Activated B cell treated with CpG ODN at 0.5 μM for 24 hours (primary cell): ENCODE data around the gene DPH3. TPM values are rescaled to one million over a fixed set of nuclear protein-coding genes. Genes with fewer than 3 reads are reported as not detected.

Source experiments
- ATAC-seq: fragments of 200-7000 bp; cut with Tn5 transposase; one replicate; pipeline ENCODE4 v1.10.0; 2021; ENCODE audit warnings: low read depth, mild to moderate bottlenecking, moderate library complexity
- CTCF ChIA-PET: fragments of 350-600 bp; sonication (Branson Sonifier 250); formaldehyde crosslinking; loops from one replicate; lab custom pipeline; 2021; ENCODE audit warnings: antibody characterized with exemption; lab: Charles Lee
- POLR2A ChIA-PET: fragments of 350-600 bp; sonication (Branson Sonifier 250); formaldehyde crosslinking; loops from one replicate; lab custom pipeline; 2021; ENCODE audit warnings: antibody characterized with exemption; lab: Charles Lee
- DNase-seq: peaks from one replicate; pipeline ENCODE4 v3.0.0; 2022
- H3K27ac Mint-ChIP-seq: one replicate; pipeline ENCODE4 v1.8.0; 2020; ENCODE audit warnings: mixed read lengths
- H3K27me3 Mint-ChIP-seq: one replicate; pipeline ENCODE4 v1.8.0; 2021; ENCODE audit warnings: mixed read lengths
- H3K36me3 Mint-ChIP-seq: one replicate; pipeline ENCODE4 v1.8.0; 2021; ENCODE audit warnings: low read depth, mixed read lengths
- H3K4me1 Mint-ChIP-seq: one replicate; pipeline ENCODE4 v1.8.0; 2021; ENCODE audit warnings: mixed read lengths
- H3K4me3 Mint-ChIP-seq: one replicate; pipeline ENCODE4 v1.8.0; 2020; ENCODE audit warnings: mild to moderate bottlenecking, mixed read lengths
- H3K9me3 Mint-ChIP-seq: one replicate; pipeline ENCODE4 v1.8.0; 2020; ENCODE audit warnings: mixed read lengths
- CTCF ChIP-seq: fragments of 200-600 bp; IDR thresholded peaks from one replicate; pipeline ENCODE4 v1.8.0; 2022; ENCODE audit warnings: antibody characterized with exemption, mild to moderate bottlenecking
- intact Hi-C: fragments of 100-400 bp; cut with micrococcal nuclease; formaldehyde crosslinking; loops from one replicate; pipeline ENCODE4 v1.15.1; 2024
- total RNA-seq: library from RNA; stranded (reverse); gene quantifications from 2 replicates; pipeline ENCODE4 v1.2.3, GENCODE V29; 2022

The DPH3 gene
- total RNA-seq, 1 donor from 2014 or later = 13.4 TPM

DNA sequence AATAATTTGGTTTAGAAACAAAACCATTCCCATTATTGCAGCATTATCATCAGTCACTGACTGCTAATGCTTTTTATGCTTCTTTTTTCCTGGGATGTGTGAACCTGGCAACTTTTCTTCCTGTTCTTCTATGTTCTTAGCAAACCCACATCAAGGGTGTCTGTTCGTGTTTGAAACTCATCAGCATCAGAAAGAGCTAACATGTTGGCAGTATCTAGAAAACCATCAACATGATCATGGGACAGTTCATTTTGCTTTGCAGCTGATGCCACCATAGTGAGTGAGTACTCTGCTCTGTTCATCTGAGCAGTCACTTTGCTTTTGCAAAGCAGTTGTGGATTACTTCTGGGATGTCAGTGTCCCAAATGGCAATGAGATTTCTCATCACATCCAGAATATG is 5.9 kb downstream of the DPH3 start:
- H3K36me3 Mint-ChIP-seq = peaks cover 25% of the 10 kb centered on the region
- no peak for TF ChIP-seq CTCF
- peaks cover under 1% of the 10 kb centered on the region for H3K4me1 Mint-ChIP-seq
- intact Hi-C loops = no loop called here
- no peak overlapping the region for H3K27ac Mint-ChIP-seq
- H3K4me3 Mint-ChIP-seq = no peak overlapping the region
- no peak for DNase-seq
- POLR2A ChIA-PET = no interaction called here
- CTCF ChIA-PET = interaction anchor here (1.7 kb wide), 1 partner anchor 11 kb away, joined by 5 read pairs; no protein-coding TSS in a partner anchor
- H3K9me3 Mint-ChIP-seq = no peaks in the 10 kb centered on the region
- ATAC-seq = no peak
- peaks cover 4% of the 10 kb centered on the region for H3K27me3 Mint-ChIP-seq

GRCh38 chr3:16258177-16258576 is 6.6 kb downstream of the DPH3 start:
- POLR2A ChIA-PET = interaction anchor here (0.5 kb wide), 1 partner anchor 283 kb away, joined by 3 read pairs; no protein-coding TSS in a partner anchor
- H3K27me3 Mint-ChIP-seq = peaks cover 4% of the 10 kb centered on the region
- CTCF ChIA-PET = interaction anchor here (1.7 kb wide), 1 partner anchor 11 kb away, joined by 5 read pairs; no protein-coding TSS in a partner anchor

GRCh38 chr3:16257309-16257708 is 7.4 kb downstream of the DPH3 start:
- peaks cover 25% of the 10 kb centered on the region for H3K36me3 Mint-ChIP-seq
- TF ChIP-seq CTCF = no peak

More at GRCh38 chr3:16258177-16258576, 6.6 kb downstream of the DPH3 start:
- ATAC-seq (no peak), DNase-seq (no peak)
- intact Hi-C loops = no loop called here
- Mint-ChIP-seq H3K4me1 (peaks cover under 1% of the 10 kb centered on the region), H3K27ac (no peak overlapping the region), H3K36me3 (peaks cover 25% of the 10 kb centered on the region), H3K9me3 (no peaks in the 10 kb centered on the region), H3K4me3 (no peak overlapping the region)
- TF ChIP-seq CTCF = no peak

DNA sequence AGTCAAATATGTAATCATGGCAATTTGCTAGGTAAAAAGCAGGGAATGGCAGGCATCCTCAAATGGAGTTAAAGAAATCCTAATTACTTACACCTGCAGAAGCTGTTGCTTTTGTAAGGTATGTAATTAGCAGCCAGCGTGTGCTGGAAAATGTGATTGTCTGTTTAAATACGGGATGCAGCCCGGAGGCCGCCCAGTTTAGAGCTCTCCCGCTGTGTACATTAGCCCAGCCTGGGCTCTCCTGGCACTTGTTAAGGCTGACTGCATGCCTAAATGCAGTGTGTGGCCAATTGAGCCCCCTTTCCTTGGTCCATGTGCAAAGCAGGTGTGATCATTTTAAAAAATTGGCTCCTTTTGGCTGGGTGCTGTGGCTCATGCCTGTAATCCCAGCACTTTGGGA is 9.0 kb downstream of the DPH3 start:
- ChIA-PET CTCF (no interaction called here), POLR2A (no interaction called here)
- Mint-ChIP-seq H3K4me3 (no peak overlapping the region), H3K27me3 (peaks cover 6% of the 10 kb centered on the region), H3K36me3 (peaks cover 20% of the 10 kb centered on the region), H3K4me1 (peaks cover 13% of the 10 kb centered on the region), H3K9me3 (no peaks in the 10 kb centered on the region), H3K27ac (no peak overlapping the region)
- intact Hi-C loops = no loop called here
- no peak for TF ChIP-seq CTCF
- DNase-seq (no peak), ATAC-seq (no peak)

More at GRCh38 chr3:16257309-16257708, 7.4 kb downstream of the DPH3 start:
- Mint-ChIP-seq H3K4me3 (no peak overlapping the region), H3K27me3 (peaks cover 4% of the 10 kb centered on the region), H3K4me1 (peaks cover 8% of the 10 kb centered on the region), H3K9me3 (no peaks in the 10 kb centered on the region), H3K27ac (no peak overlapping the region)
- CTCF ChIA-PET = no interaction called here
- intact Hi-C loops = no loop called here
- ATAC-seq = no peak
- POLR2A ChIA-PET = no interaction called here
- DNase-seq = no peak

- peaks cover 13% of the 10 kb centered on the region for H3K4me1 Mint-ChIP-seq
- ChIA-PET POLR2A (no interaction called here), CTCF (no interaction called here)
- intact Hi-C loops = no loop called here
- peaks cover 6% of the 10 kb centered on the region for H3K27me3 Mint-ChIP-seq
- TF ChIP-seq CTCF = no peak
- no peaks in the 10 kb centered on the region for H3K9me3 Mint-ChIP-seq
- peaks cover 18% of the 10 kb centered on the region for H3K36me3 Mint-ChIP-seq
- ATAC-seq = no peak
- no peak overlapping the region for H3K4me3 Mint-ChIP-seq
- DNase-seq = no peak
- H3K27ac Mint-ChIP-seq = no peak overlapping the region
These were observed 9.4 kb downstream of the DPH3 start for GRCh38 chr3:16255326-16255725.
